Endometrial microvascular endothelial cells (primary cell): ENCODE measurements around the gene PARD3. TPM values are rescaled to one million over a fixed set of nuclear protein-coding genes. Genes with fewer than 3 reads are reported as not detected.

Experiments used
- in situ Hi-C: cut with HindIII; loops from 2 replicates; pipeline ENCODE4 v1.10.0; 2017; ENCODE audit warnings: low sequenced_read_pairs, low pct_unique_long_range_greater_than_20kb; ENCODE audit errors: inconsistent ontology term
- total RNA-seq: library from RNA; depleted of rRNA; stranded (reverse); fragments of >200 nt; gene quantifications from one replicate; pipeline ENCODE4 v1.2.3, GENCODE V29; 2015; ENCODE audit errors: inconsistent ontology term

Gene PARD3
- total RNA-seq, 1 donor from 2014 or later, result 21.5 TPM

- in situ Hi-C loops, result no loop called here
These were observed 657.6 kb downstream of the PARD3 start for GRCh38 chr10:34157501-34157900.

- in situ Hi-C loops, result no loop called here
These were observed 658.2 kb downstream of the PARD3 start for GRCh38 chr10:34156781-34157425.

- in situ Hi-C loops, result no loop called here
These were observed 659.3 kb downstream of the PARD3 start for GRCh38 chr10:34155812-34156211.

GRCh38 chr10:34154383-34154900 is 660.7 kb downstream of the PARD3 start:
- in situ Hi-C loops, result no loop called here

GRCh38 chr10:34153663-34154382 is 661.3 kb downstream of the PARD3 start:
- in situ Hi-C loops, result no loop called here

GRCh38 chr10:34152434-34152833 is 662.7 kb downstream of the PARD3 start:
- in situ Hi-C loops, result no loop called here

GRCh38 chr10:34151931-34152330 is 663.2 kb downstream of the PARD3 start:
- in situ Hi-C loops, result no loop called here

- in situ Hi-C loops, result no loop called here
These were observed 663.6 kb downstream of the PARD3 start for GRCh38 chr10:34151481-34151880.

GRCh38 chr10:34150103-34150502 is 665.0 kb downstream of the PARD3 start:
- in situ Hi-C loops, result no loop called here

GRCh38 chr10:34148305-34148657 is 666.8 kb downstream of the PARD3 start:
- in situ Hi-C loops, result no loop called here

- in situ Hi-C loops, result no loop called here
These were observed 667.3 kb downstream of the PARD3 start for GRCh38 chr10:34147641-34148304.

- in situ Hi-C loops, result no loop called here
These were observed 669.4 kb downstream of the PARD3 start for GRCh38 chr10:34145715-34146114.

GRCh38 chr10:34143466-34143865 is 671.6 kb downstream of the PARD3 start:
- in situ Hi-C loops, result no loop called here

GRCh38 chr10:34141032-34141680 is 673.9 kb downstream of the PARD3 start:
- in situ Hi-C loops, result no loop called here

- in situ Hi-C loops, result no loop called here
These were observed 675.5 kb downstream of the PARD3 start for GRCh38 chr10:34139559-34139958.

- in situ Hi-C loops, result no loop called here
These were observed 677.1 kb downstream of the PARD3 start for GRCh38 chr10:34137955-34138354.

GRCh38 chr10:34137201-34137600 is 677.9 kb downstream of the PARD3 start:
- in situ Hi-C loops, result no loop called here

- in situ Hi-C loops, result no loop called here
These were observed 679.6 kb downstream of the PARD3 start for GRCh38 chr10:34135515-34135914.

- in situ Hi-C loops, result no loop called here
These were observed 680.5 kb downstream of the PARD3 start for GRCh38 chr10:34134602-34135001.
